B cell (primary cell): ENCODE data around the gene NDRG3. TPM values are rescaled to one million over a fixed set of nuclear protein-coding genes. Genes with fewer than 3 reads are reported as not detected.

ENCODE experiments used
- ATAC-seq: fragments of 200-7000 bp; cut with Tn5 transposase; one replicate; pipeline ENCODE4 v1.10.0; 2021; ENCODE audit warnings: low read depth, mild to moderate bottlenecking, moderate number of reproducible peaks, moderate library complexity
- CTCF ChIA-PET: fragments of 350-600 bp; sonication (Branson Sonifier 250); formaldehyde crosslinking; loops from one replicate; lab custom pipeline; 2021; ENCODE audit warnings: antibody characterized with exemption, inconsistent platforms; lab: Charles Lee
- POLR2A ChIA-PET: fragments of 350-600 bp; sonication (Branson Sonifier 250); formaldehyde crosslinking; loops from one replicate; lab custom pipeline; 2021; ENCODE audit warnings: antibody characterized with exemption; lab: Charles Lee
- DNase-seq: peaks from one replicate; pipeline ENCODE4 v3.0.0; 2013
- H2AFZ ChIP-seq: 2 replicates; pipeline ENCODE4 v1.6.1; 2012; ENCODE audit warnings: mild to moderate bottlenecking, low read depth, low read length; ENCODE audit not compliant: insufficient read depth, poor library complexity, severe bottlenecking
- H3K27ac ChIP-seq, 2 donors: 1 replicate in 1 of 2; 2 replicates in 1 of 2; pipeline ENCODE4 v1.5.1; 2012 to 2013; ENCODE audit warnings: low read length in 2 of 2, mild to moderate bottlenecking in 2 of 2, moderate library complexity in 1 of 2
- H3K27me3 ChIP-seq, 4 experiments: fragments of 200-600 bp in 1 of 4; sonication (generic) in 1 of 4; replicated peaks in 1 of 4; 1 replicate in 2 of 4; 2 replicates in 2 of 4; pipeline versions ENCODE4 v1.6.1 to v1.7.0; 2013 to 2016; ENCODE audit warnings: low read length in 3 of 4, mild to moderate bottlenecking in 2 of 4, mixed read lengths in 1 of 4, moderate library complexity in 1 of 4; ENCODE audit not compliant: insufficient read depth in 4 of 4, control insufficient read depth in 3 of 4; ENCODE audit errors: control extremely low read depth in 1 of 4
- H3K36me3 ChIP-seq, 2 experiments: replicated peaks in 1 of 2; 1 replicate in 1 of 2; 2 replicates in 1 of 2; pipeline versions ENCODE4 v1.6.1 to v1.7.1; 2013; ENCODE audit warnings: low read length in 1 of 2; ENCODE audit not compliant: insufficient read depth in 2 of 2, control insufficient read depth in 1 of 2; ENCODE audit errors: control extremely low read depth in 1 of 2, extremely low read depth in 1 of 2
- H3K4me1 ChIP-seq, 2 donors: fragments of 200-600 bp in 1 of 2; sonication (generic) in 1 of 2; 1 replicate in 1 of 2; 2 replicates in 1 of 2; pipeline versions ENCODE4 v1.5.1 to v1.6.1; 2013 to 2017; ENCODE audit warnings: low read length in 2 of 2; ENCODE audit not compliant: control insufficient read depth in 2 of 2, insufficient read depth in 2 of 2
- H3K4me2 ChIP-seq: replicated peaks from 2 replicates; pipeline ENCODE3; 2012; ENCODE audit warnings: mild to moderate bottlenecking, low read depth, low read length; ENCODE audit not compliant: poor library complexity, severe bottlenecking
- H3K4me3 ChIP-seq, 5 experiments: fragments of 200-600 bp in 1 of 5; sonication (generic) in 1 of 5; 1 replicate in 3 of 5; 2 replicates in 2 of 5; pipeline versions ENCODE4 v1.5.1 to v1.7.0; 2011 to 2016; ENCODE audit warnings: low read length in 4 of 5, mild to moderate bottlenecking in 4 of 5, low read depth in 2 of 5, control low read depth in 1 of 5, moderate library complexity in 1 of 5; ENCODE audit not compliant: insufficient read depth in 1 of 5; ENCODE audit errors: control extremely low read depth in 1 of 5, extremely low read depth in 1 of 5
- H3K79me2 ChIP-seq: fragments of 200-600 bp; sonication (generic); one replicate; pipeline ENCODE4 v1.6.0; 2016; ENCODE audit warnings: low read length; ENCODE audit not compliant: control insufficient read depth, insufficient read depth
- H3K9ac ChIP-seq: fragments of 200-600 bp; sonication (generic); 2 replicates; pipeline ENCODE4 v1.6.1; 2017; ENCODE audit warnings: mild to moderate bottlenecking, low read length, moderate library complexity
- H3K9me3 ChIP-seq, 3 donors: one replicate each; pipeline versions ENCODE4 v1.6.1 to v1.7.1; 2013; ENCODE audit warnings: low read length in 2 of 3; ENCODE audit not compliant: control insufficient read depth in 2 of 3, insufficient read depth in 1 of 3; ENCODE audit errors: control extremely low read depth in 1 of 3
- H4K20me1 ChIP-seq: 2 replicates; pipeline ENCODE4 v1.6.0; 2012; ENCODE audit warnings: mild to moderate bottlenecking, low read length; ENCODE audit not compliant: insufficient read depth, control insufficient read depth, poor library complexity, severe bottlenecking
- H3K27ac Mint-ChIP-seq: one replicate; pipeline ENCODE4 v1.8.0; 2021; ENCODE audit warnings: mixed read lengths
- H3K27me3 Mint-ChIP-seq: one replicate; pipeline ENCODE4 v1.8.0; 2021; ENCODE audit warnings: mixed read lengths
- H3K4me1 Mint-ChIP-seq: one replicate; pipeline ENCODE4 v1.8.0; 2021; ENCODE audit warnings: mixed read lengths
- H3K4me3 Mint-ChIP-seq: one replicate; pipeline ENCODE4 v1.8.0; 2021; ENCODE audit warnings: mixed read lengths
- H3K9me3 Mint-ChIP-seq: one replicate; pipeline ENCODE4 v1.8.0; 2022; ENCODE audit warnings: mixed read lengths; ENCODE audit not compliant: insufficient read depth
- CTCF ChIP-seq: fragments of 200-600 bp; IDR thresholded peaks from one replicate; pipeline ENCODE4 v1.8.0; 2022; ENCODE audit warnings: antibody characterized with exemption, mild to moderate bottlenecking
- EZH2 ChIP-seq: IDR thresholded peaks from 2 replicates; pipeline ENCODE4 v1.6.1; 2012; ENCODE audit warnings: borderline replicate concordance, low read depth, mild to moderate bottlenecking, moderate library complexity, low read length; ENCODE audit not compliant: insufficient read depth, poor library complexity, severe bottlenecking
- WGBS: methylation state at CpG from one replicate; pipeline ENCODE4 v1.1.5; 2013; ENCODE audit warnings: missing lambda C conversion rate; ENCODE audit not compliant: insufficient coverage; 5-methylcytosine and 5-hydroxymethylcytosine counted together
- intact Hi-C: fragments of 100-400 bp; cut with micrococcal nuclease; formaldehyde crosslinking; loops from one replicate; pipeline ENCODE4 v1.10.0; 2022
- polyA plus RNA-seq: library from polyadenylated mRNA; depleted of rRNA; stranded (reverse); fragments of >200 nt; gene quantifications from 2 replicates; pipeline ENCODE4 v1.2.3, GENCODE V29; 2012
- total RNA-seq, 2 donors: library from RNA; stranded (reverse); fragments of 120-200 nt in 1 of 2; gene quantifications; 1 replicate in 1 of 2; 2 replicates in 1 of 2; pipeline versions ENCODE4 v1.2.3 to v1.2.4, GENCODE V29; 2013 to 2022

The NDRG3 gene
- total and polyA plus RNA-seq, 2 donors (not counting 1 experiment from before 2014, with no cell fraction given): 15.7 to 26.1 TPM

- ChIA-PET CTCF (interaction anchor here (1.0 to 1.9 kb wide), 8 partner anchors 13 to 151 kb away, joined by 3 to 13 read pairs (median 5); partner anchors contain the start of genes DSN1 and RAB5IF), POLR2A (no interaction called here)
- Histone ChIP-seq H3K4me2 (peak overlapping the region; percentile 76), H3K4me1 (peaks cover 29 to 30% of the 10 kb centered on the region in 2 donors), H3K27me3 (no peaks in the 10 kb centered on the region), H3K9ac (peak overlapping the region; percentile 53), H3K79me2 (no peaks in the 10 kb centered on the region), H3K4me3 (no peak overlapping the region), H3K27ac (peak overlapping the region; percentile 76 to 89), H2AFZ (peak overlapping the region; percentile 78), H4K20me1 (no peaks in the 10 kb centered on the region), H3K36me3 (peaks cover 2 to 23% of the 10 kb centered on the region in 2 experiments), H3K9me3 (no peaks in the 10 kb centered on the region)
- Mint-ChIP-seq H3K4me3 (peak overlapping the region; percentile 49), H3K27ac (peak overlapping the region; percentile 82), H3K27me3 (no peaks in the 10 kb centered on the region), H3K9me3 (no peaks in the 10 kb centered on the region), H3K4me1 (peaks cover 32% of the 10 kb centered on the region)
- intact Hi-C loops: loop anchor here (2.0 kb wide), 1 partner anchor 16 kb away; the partner anchor contains the start of gene DSN1
- no peak for TF ChIP-seq EZH2
- DNase-seq (no peak), ATAC-seq (no peak)
Measured at GRCh38 chr20:36756496-36756895, 10.6 kb upstream of the NDRG3 start.

- H4K20me1 ChIP-seq: no peaks in the 10 kb centered on the region
Measured at GRCh38 chr20:36754656-36755222, 8.8 kb upstream of the NDRG3 start.

More at GRCh38 chr20:36754656-36755222, 8.8 kb upstream of the NDRG3 start:
- ChIA-PET CTCF (interaction anchor here (0.6 to 2.9 kb wide), 34 partner anchors 9 to 552 kb away, joined by 3 to 27 read pairs (median 4); partner anchors contain the start of genes NDRG3, RAB5IF and TGIF2), POLR2A (interaction anchor here (1.1 kb wide), 1 partner anchor 8 kb away, joined by 4 read pairs; no protein-coding TSS in a partner anchor)
- peak; percentile 65 for ATAC-seq
- Histone ChIP-seq H3K4me1 (peaks cover 29 to 30% of the 10 kb centered on the region in 2 donors), H3K4me2 (no peak overlapping the region), H3K9me3 (no peaks in the 10 kb centered on the region), H3K36me3 (peaks cover 2 to 24% of the 10 kb centered on the region in 2 experiments), H3K4me3 (no peak overlapping the region), H2AFZ (no peak overlapping the region), H3K27me3 (no peaks in the 10 kb centered on the region), H3K9ac (no peak overlapping the region), H3K79me2 (no peaks in the 10 kb centered on the region), H3K27ac (no peak overlapping the region)
- peak; percentile 66 for DNase-seq
- H3K27ac Mint-ChIP-seq: peak overlapping the region; percentile 37
- peaks cover 32% of the 10 kb centered on the region for H3K4me1 Mint-ChIP-seq
- H3K4me3 Mint-ChIP-seq: no peak overlapping the region
- no peaks in the 10 kb centered on the region for H3K9me3 Mint-ChIP-seq
- no peaks in the 10 kb centered on the region for H3K27me3 Mint-ChIP-seq
- WGBS: 29% methylated on average over 1 of the region's 2 CpGs
- TF ChIP-seq CTCF (peak; percentile 76), EZH2 (no peak)
- intact Hi-C loops: no loop called here
